HK-2 (cell line): Measurements from ENCODE around the gene ERC1.

ENCODE experiments used
- DNase-seq: peaks from one replicate; pipeline ENCODE4 v3.0.0-alpha.2; 2018; ENCODE audit not compliant: unreplicated experiment

Gene ERC1

GRCh38 chr12:1510056-1510812, 519.2 kb downstream of the ERC1 start:
- DNase-seq = no peak

DNA sequence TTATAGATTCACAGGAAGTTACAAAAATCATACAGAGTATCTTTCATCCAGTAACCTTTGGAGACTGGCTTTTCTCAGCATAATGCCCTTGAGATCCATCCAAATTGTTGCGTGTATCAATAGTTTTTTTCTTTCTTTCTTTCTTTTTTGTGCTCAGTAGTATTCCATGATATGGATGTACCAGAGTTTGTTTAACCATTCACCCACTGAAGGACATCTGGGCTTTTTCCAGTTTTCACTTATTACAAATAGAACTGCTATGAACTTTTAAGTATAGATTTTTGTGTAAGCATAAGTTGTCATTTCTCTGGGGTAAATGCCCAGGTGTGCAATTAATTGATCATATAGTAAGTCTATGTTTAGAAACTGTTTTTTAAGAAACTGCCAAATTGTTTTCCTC, 524.0 kb downstream of the ERC1 start:
- no peak for DNase-seq

- DNase-seq = no peak
Observed at GRCh38 chr12:1515428-1515827, 524.4 kb downstream of the ERC1 start.

- no peak for DNase-seq
Observed at GRCh38 chr12:1517007-1517406, 526.0 kb downstream of the ERC1 start.

DNA sequence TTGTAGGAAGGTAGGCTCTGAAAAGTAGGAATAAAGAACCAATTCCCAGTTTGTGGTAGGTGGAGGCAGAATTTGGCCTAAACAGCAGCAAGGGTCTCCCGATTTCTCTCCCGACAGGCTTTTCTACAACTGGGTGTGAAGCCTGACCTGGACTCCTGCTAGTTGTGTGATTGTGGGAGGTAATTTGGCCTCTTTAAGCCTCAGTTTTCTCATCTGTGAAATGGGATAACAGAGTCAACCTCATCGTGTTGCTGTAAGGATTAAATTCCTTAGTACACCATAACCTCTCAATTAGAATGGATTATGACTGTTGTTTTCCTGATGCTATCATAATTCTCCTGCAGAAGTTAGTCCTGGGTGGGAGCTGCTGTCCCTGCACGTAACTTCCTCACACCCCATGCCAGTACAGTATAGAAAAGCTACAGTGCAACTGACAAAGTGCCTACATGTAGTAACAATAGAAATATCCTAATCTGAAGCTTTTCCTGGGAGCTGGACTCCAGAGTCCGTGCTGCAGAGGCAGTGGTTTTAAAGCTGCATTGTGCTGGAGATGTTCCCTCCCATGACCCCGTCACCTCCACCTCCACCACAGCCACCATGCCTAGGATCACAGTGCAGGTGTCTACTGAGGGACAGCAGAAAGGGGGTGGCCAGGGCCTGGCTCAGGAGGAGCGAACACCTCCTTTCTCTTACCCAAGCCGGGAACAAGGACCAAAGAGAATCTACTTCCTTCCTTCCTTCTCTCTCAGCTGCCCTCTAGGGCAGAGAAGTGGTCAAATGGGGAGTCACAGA, 526.9 kb downstream of the ERC1 start:
- no peak for DNase-seq

GRCh38 chr12:1518591-1519516, 527.8 kb downstream of the ERC1 start:
- DNase-seq = peak; percentile 61

GRCh38 chr12:1519642-1520041, 528.6 kb downstream of the ERC1 start:
- no peak for DNase-seq

DNA sequence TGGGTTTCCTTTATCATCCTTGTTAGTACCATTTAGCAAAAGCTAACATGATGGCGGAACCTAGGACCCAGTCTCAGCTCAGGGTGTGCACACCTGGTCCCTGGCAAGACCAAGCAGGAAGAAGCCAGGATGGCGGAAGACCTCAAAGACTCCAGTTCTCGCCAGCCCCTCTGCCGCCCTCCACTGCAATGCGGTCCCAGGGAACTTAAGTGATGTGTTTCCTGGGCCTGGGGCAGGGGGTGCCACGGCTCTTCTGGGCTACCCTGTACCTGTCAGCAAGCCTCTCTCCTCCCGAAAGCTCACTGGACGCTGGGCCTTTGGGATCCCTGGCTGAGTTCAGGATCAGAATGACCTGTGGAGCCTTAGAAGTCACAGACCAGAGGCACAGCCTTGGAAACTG, 532.0 kb downstream of the ERC1 start:
- no peak for DNase-seq

GRCh38 chr12:1523558-1524050, 532.6 kb downstream of the ERC1 start:
- DNase-seq = no peak

GRCh38 chr12:1525858-1526257, 534.8 kb downstream of the ERC1 start:
- DNase-seq = no peak

GRCh38 chr12:1527789-1528188, 536.8 kb downstream of the ERC1 start:
- peak; percentile 75 for DNase-seq

- no peak for DNase-seq
Observed at GRCh38 chr12:1528791-1529190, 537.8 kb downstream of the ERC1 start.

DNA sequence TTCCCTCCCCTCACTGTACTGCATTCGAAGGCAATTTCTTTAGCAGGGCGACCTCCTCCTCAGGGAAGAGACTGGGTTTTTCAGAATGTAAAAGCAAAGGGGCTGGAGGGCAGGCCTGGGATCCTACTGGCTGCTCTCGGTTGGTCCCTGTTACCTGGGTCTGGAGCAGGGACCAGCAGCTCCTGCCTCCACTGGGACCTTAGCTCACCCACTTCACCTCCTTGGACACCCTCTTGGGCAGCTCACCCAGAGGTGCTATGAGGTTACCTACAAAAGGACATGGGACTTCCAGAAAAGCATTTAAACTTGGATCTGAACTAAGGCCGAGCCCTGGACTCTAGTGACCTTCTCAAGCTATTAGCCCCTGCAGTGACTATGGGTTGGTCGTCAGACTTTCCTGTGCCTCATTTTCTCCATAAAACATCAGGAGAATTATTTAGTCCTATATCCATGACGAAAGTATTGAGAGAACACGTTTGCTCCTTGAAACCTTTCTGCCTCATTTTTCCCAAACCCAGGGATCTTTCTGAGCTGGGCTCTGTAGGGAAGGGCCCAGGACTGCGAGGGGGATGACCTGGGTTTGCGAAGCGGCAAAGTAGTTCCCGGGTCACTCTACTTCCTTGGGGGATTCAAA, 538.3 kb downstream of the ERC1 start:
- no peak for DNase-seq

GRCh38 chr12:1529862-1530591, 539.0 kb downstream of the ERC1 start:
- no peak for DNase-seq

DNA sequence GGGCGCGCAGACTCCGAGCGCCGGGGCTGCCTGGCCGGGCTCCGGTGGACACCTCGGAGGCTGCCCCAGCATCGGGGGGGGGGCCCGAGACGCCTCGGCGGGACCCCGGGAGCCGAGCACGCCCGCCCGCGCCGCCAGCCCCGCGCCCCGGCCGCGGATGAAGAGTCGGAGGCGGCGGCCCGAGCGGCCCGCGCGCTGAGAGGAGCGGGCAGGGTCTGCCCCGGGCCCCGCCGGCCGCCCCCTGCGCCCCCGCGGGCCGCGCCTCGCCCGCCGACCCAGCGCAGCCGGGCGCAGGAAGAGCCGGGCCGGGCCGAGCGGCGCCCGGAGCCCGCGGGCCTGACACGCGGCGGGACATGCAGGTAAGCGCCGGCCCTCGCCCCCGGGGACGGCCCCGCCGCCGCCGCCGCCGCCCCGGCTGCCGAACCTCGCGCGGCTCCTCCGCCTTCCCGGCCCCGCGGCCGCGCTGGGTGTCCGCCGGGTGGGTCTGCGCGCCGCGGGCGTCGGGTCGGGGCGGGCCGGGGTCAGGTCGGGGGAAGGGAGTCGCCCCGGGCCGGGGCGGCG, 539.6 kb downstream of the ERC1 start:
- DNase-seq = no peak

DNA sequence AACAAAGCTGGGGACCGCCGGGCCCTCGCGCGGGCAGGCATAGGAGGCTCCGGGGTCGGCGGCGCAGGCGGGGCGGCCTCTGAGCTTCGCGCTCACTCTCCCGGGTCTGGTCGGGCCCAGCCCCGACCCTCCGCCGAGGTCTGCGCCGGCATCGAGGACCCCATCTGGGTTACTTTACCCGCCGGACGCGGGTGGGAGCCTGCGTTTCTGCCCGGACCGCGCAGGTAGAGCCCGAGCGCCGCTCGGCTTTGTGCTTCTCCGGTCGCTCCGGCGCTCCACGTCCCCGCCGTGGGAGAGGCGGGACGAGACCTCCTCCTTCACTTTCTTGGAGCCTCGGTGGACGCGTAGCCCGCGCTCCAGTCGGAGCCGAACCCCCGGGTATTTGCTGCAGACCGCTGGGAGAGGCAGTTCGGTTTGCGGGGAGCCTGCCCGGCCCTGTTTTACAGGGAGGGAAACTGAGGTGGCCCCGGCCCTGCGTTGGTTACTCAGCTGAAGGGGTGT, 540.2 kb downstream of the ERC1 start:
- peak; percentile 37 for DNase-seq

- DNase-seq = no peak
Observed at GRCh38 chr12:1531654-1532374, 540.8 kb downstream of the ERC1 start.

DNA sequence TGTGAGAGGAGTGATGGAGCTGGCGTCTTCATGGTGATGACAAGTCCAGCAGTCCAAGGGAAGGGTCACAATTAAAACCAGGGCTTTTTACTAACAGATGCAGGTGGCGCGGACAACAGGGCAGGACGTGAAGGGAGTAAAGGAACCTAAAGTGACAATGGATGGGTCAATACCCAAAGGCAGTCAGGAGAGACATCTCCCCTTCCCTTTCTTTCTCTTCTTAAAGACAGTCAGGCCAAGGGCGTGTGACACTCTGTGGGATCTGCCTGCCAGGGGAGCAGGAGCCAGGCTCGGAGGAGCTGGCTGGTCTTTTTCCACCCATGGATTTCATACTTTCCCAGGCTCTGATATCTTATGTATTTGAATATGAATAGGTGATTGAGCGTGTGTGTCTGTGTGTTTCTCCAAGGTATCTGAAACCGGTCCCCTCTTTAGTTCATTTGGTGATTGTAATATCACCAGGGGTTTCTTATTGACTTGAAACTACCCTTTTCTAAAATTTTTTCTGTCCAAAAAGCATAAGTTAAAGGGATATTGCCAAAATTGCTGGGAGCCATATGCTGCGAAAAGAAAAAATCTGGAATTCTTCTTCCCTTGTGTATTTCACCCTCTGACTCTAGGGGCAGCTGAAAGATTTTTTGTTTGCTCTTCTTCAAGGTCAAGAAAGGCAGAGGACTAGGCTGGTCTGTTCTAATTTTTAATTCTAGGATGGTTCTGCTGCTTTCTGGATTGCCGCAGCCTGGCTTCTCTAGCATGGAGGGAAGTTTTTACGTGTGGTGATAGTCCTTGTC, 541.5 kb downstream of the ERC1 start:
- DNase-seq = no peak

DNA sequence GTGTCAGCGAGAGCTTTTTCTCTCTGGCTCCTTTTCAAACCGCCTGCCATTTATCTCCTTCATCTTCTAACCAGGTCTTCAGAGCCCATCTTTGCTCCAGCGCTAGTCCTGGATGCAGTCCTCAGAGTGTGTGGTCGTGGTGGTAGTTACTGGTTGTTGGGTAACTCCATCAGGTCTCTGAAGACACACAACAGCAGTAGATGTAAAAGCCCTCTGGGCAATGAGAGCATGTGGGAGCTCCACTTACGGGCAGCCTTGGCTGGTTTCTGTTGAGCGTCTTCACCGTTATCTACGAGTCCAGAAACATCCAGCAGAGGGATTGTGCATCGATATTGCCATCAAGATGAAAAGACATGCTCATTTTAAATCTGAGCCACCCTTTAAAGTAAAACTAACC, 542.2 kb downstream of the ERC1 start:
- DNase-seq = no peak
